ENCODE measurements around the gene SPAG5. TPM values are rescaled to one million over a fixed set of nuclear protein-coding genes. Genes with fewer than 3 reads are reported as not detected.
"Not testable (repeated sequence)": the region's sequence is repeated elsewhere in the genome, so short reads cannot be mapped to it uniquely, and the experiment has no call there.

SPAG5 gene
- total and polyA plus RNA-seq, 10 of the 15 experiments (the other 5 are each of a cell fraction or from before 2014, with no cell fraction given), result 73.5 to 171 (median 106) TPM

GRCh38 chr17:28576758-28577465, 21.9 kb downstream of the SPAG5 start, which contains the start of gene ALDOC (continued):
- TF ChIP-seq EED (IDR thresholded peaks at IDR 0.05; ENCODE audit: low read depth) (no peak), CBX5 (IDR thresholded peaks at IDR 0.05; ENCODE audit: low read depth) (no peak), LARP7 (IDR thresholded peaks at IDR 0.05) (no peak), NFYA (IDR thresholded peaks at IDR 0.05; ENCODE audit: borderline replicate concordance, low read depth, low read length) (no peak), ESRRA (IDR thresholded peaks at IDR 0.05; ENCODE audit: low read length) (no peak)

DNA sequence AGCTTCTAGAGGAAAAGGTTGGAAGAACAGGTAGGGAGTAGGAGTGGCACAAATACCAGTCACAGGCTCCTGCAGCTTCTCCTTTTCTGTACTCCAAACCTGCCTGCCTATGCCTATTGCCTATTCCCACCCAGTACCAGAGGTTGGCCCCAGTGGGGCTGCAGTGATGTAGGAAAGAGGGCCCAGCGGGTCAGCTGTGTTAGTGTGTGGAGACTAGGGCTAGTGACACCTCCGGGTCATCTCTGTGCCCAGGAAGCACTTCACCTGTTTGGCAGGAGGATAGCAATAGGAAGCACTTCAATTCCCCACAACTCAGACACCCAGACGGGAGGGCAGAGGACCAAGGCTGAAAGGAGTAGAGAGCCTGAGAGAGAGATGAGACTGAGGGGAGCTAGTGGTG, 22.8 kb downstream of the SPAG5 start:
- Histone ChIP-seq H3K4me2 (ENCODE audit: control insufficient read depth, insufficient read depth) (peak overlapping the region; percentile 84), H3K4me3 (peak overlapping the region; percentile 66), H3K4me1 (ENCODE audit: control insufficient read depth, insufficient read depth, low read length) (peaks cover 29% of the 10 kb centered on the region), H3K9ac (ENCODE audit: control insufficient read depth, insufficient read depth, low read length) (peak overlapping the region; percentile 37), H3K79me2 (ENCODE audit: control insufficient read depth, insufficient read depth, low read length) (peaks cover 27% of the 10 kb centered on the region), H3K36me3 (ENCODE audit: control insufficient read depth in 2 of 2, insufficient read depth in 2 of 2, low read length in 1 of 2) (peaks cover 7 to 21% of the 10 kb centered on the region in 2 experiments; a peak in 3 of 4 replicates), H3K27ac (ENCODE audit: control insufficient read depth, insufficient read depth) (peak overlapping the region; percentile 14; the same call in 1 of the 2 replicates)
- CTCF ChIA-PET, result interaction anchor here (0.8 to 4.8 kb wide), 10 partner anchors 8 to 75 kb away, joined by 3 to 56 read pairs (median 4); no protein-coding TSS in a partner anchor
- FAIRE-seq, result peak; percentile 65
- ATAC-seq; H3K27me3 ChIP-seq (replicated peaks in 1 of 2; ENCODE audit: control insufficient read depth in 2 of 2, insufficient read depth in 2 of 2, low read length in 1 of 2); H3K9me3 ChIP-seq (replicated peaks; ENCODE audit: control insufficient read depth, insufficient read depth, low read length); in situ Hi-C loops (cut with MboI); H2AFZ ChIP-seq (ENCODE audit: control insufficient read depth, low read depth, low read length); DNase-seq (ENCODE audit: low read depth, low spot score); BruUV-seq (replicated peaks); H4K20me1 ChIP-seq (ENCODE audit: control insufficient read depth, insufficient read depth): not testable (repeated sequence)
- SMC1A ChIA-PET (ENCODE audit: uncharacterized antibody, unreplicated experiment), result interaction anchor here (1.0 to 2.2 kb wide), 5 partner anchors 10 to 75 kb away, joined by 3 to 10 read pairs (median 4); no protein-coding TSS in a partner anchor
- intact Hi-C loops (cut with micrococcal nuclease; ENCODE audit: unreplicated experiment), result loop anchor here (2.0 kb wide), 1 partner anchor 23 kb away; the partner anchor contains the start of gene SPAG5
- POLR2A ChIA-PET, result interaction anchor here (0.5 to 7.1 kb wide), 16 partner anchors 10 to 374 kb away, joined by 3 to 91 read pairs (median 4); partner anchors contain the start of genes BLTP2, PROCA1, SPAG5 and UNC119
- RAD21 ChIA-PET (ENCODE audit: unreplicated experiment), result interaction anchor here (0.6 to 3.3 kb wide), 6 partner anchors 10 to 144 kb away, joined by 3 to 38 read pairs (median 3); partner anchors contain the start of gene RPL23A
- WGBS (ENCODE audit: insufficient coverage, insufficient replicate concordance, low lambda C conversion rate, missing lambda C conversion rate), result 41% methylated on average over 3 of the region's 3 CpGs

All from GM12878 (cell line).